NOMO-1 treated with DMSO at 0.1 percent for 48 hours (cell line): Measurements from ENCODE around the gene ASPSCR1.
A peak's percentile ranks its signal among the peaks of the same experiment; 100 is the strongest.

Source experiments
- DNase-seq: peaks from one replicate; lab custom pipeline; 2025; ENCODE audit not compliant: unreplicated experiment; lab: John Stamatoyannopoulos, UW

The ASPSCR1 gene

GRCh38 chr17:81977211-81977808, at the start of gene ASPSCR1:
Gene ASPSCR1 (plus strand): TSS chr17:81977629. CDS start chr17:81977647, 18 bp downstream.
- DNase-seq = peak; percentile 73

GRCh38 chr17:81927653-81928543, 49.5 kb upstream of the ASPSCR1 start, which contains the start of gene MAFG:
Gene MAFG (minus strand): TSS chr17:81927735. CDS start chr17:81923185, 4,550 bp downstream.
- peak; percentile 86 for DNase-seq

GRCh38 chr17:81928544-81929252, 48.7 kb upstream of the ASPSCR1 start:
- DNase-seq = no peak

GRCh38 chr17:81929253-81930141, 47.9 kb upstream of the ASPSCR1 start:
- DNase-seq = no peak

GRCh38 chr17:81930142-81931125, 47.0 kb upstream of the ASPSCR1 start:
- no peak for DNase-seq

GRCh38 chr17:81931189-81931556, 46.3 kb upstream of the ASPSCR1 start:
- DNase-seq = no peak

- no peak for DNase-seq
These were observed 45.7 kb upstream of the ASPSCR1 start for GRCh38 chr17:81931557-81932332.

GRCh38 chr17:81932333-81932983, 45.0 kb upstream of the ASPSCR1 start:
- no peak for DNase-seq

GRCh38 chr17:81933178-81933699, 44.2 kb upstream of the ASPSCR1 start:
- DNase-seq = no peak

- no peak for DNase-seq
These were observed 43.2 kb upstream of the ASPSCR1 start for GRCh38 chr17:81934098-81934757.

- no peak for DNase-seq
These were observed 42.4 kb upstream of the ASPSCR1 start for GRCh38 chr17:81934850-81935708.

- DNase-seq = no peak
These were observed 41.7 kb upstream of the ASPSCR1 start for GRCh38 chr17:81935709-81936084.

- DNase-seq = no peak
These were observed 38.2 kb upstream of the ASPSCR1 start for GRCh38 chr17:81939218-81939617.

- no peak for DNase-seq
These were observed 37.5 kb upstream of the ASPSCR1 start for GRCh38 chr17:81939881-81940385.

- DNase-seq = no peak
These were observed 36.6 kb upstream of the ASPSCR1 start for GRCh38 chr17:81940538-81941483.
